WERI-Rb-1 (cell line): Measurements from ENCODE around the gene SCN4B.

Experiments used
- DNase-seq: peaks from one replicate; pipeline ENCODE4 v3.0.0-alpha.2; 2020
- H3K27ac ChIP-seq: fragments of 250-450 bp; sonication (Bioruptor Pico); 2 replicates; pipeline ENCODE4 v1.5.1; 2020; ENCODE audit warnings: mild to moderate bottlenecking, moderate library complexity
- H3K27me3 ChIP-seq: fragments of 250-450 bp; sonication (Bioruptor Pico); 2 replicates; pipeline ENCODE4 v1.5.1; 2021; ENCODE audit warnings: mild to moderate bottlenecking, low read depth, moderate library complexity; ENCODE audit not compliant: insufficient read depth, severe bottlenecking
- H3K36me3 ChIP-seq: fragments of 250-450 bp; sonication (Bioruptor Pico); 2 replicates; pipeline ENCODE4 v1.5.1; 2020; ENCODE audit warnings: mild to moderate bottlenecking, moderate library complexity
- H3K4me3 ChIP-seq: 2 replicates; pipeline ENCODE4 v1.5.1; 2011; ENCODE audit warnings: low read depth, mild to moderate bottlenecking, control low read depth, low read length
- H3K9me3 ChIP-seq: fragments of 250-450 bp; sonication (Bioruptor Pico); 2 replicates; pipeline ENCODE4 v1.5.1; 2021; ENCODE audit warnings: mild to moderate bottlenecking, moderate library complexity; ENCODE audit not compliant: severe bottlenecking
- TF ChIP-seq, protein P1 (sequence below): IDR thresholded peaks from 2 replicates; pipeline ENCODE4 v1.5.1; 2011; ENCODE audit warnings: low read depth, mild to moderate bottlenecking, control low read depth, inconsistent platforms, low read length

Gene SCN4B

DNA sequence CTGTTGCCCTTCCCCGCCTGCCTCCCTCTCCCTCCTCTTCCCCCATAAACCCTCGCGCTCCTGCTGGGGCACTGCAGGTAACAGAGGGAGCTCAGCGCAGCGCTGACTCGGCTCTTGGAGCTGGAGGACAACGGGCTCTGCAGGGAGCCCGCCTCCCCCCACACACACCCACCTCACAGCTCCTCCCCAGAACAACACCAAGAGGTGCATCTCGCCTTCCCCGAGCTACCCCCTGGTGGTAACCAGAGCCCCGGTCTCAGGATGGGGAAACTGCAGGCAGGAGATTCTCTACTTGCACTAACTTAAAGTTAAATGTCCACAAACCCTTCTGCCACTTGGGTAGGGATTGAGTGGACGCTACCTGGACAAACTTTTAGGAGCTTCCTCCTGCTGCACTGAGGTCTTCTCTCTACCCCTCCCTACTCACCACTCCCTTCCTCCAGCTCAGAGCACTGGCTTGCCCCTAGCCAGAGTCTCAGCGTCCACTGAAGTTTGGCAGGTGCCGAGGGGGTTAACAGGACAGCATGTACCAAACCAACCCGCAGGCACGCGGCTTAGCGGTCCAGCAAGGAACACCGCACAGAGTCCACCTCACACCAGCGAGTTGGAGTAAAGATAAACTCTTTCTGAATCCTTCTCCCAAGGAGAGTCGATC lies 4.0 kb upstream of the SCN4B start:
- no peaks in the 10 kb centered on the region for H3K36me3 ChIP-seq
- TF ChIP-seq, protein P1, sequence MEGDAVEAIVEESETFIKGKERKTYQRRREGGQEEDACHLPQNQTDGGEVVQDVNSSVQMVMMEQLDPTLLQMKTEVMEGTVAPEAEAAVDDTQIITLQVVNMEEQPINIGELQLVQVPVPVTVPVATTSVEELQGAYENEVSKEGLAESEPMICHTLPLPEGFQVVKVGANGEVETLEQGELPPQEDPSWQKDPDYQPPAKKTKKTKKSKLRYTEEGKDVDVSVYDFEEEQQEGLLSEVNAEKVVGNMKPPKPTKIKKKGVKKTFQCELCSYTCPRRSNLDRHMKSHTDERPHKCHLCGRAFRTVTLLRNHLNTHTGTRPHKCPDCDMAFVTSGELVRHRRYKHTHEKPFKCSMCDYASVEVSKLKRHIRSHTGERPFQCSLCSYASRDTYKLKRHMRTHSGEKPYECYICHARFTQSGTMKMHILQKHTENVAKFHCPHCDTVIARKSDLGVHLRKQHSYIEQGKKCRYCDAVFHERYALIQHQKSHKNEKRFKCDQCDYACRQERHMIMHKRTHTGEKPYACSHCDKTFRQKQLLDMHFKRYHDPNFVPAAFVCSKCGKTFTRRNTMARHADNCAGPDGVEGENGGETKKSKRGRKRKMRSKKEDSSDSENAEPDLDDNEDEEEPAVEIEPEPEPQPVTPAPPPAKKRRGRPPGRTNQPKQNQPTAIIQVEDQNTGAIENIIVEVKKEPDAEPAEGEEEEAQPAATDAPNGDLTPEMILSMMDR: no peak
- H3K27ac ChIP-seq: no peak overlapping the region
- no peak overlapping the region for H3K4me3 ChIP-seq
- DNase-seq: peak; percentile 68
- no peaks in the 10 kb centered on the region for H3K27me3 ChIP-seq
- no peaks in the 10 kb centered on the region for H3K9me3 ChIP-seq

DNA sequence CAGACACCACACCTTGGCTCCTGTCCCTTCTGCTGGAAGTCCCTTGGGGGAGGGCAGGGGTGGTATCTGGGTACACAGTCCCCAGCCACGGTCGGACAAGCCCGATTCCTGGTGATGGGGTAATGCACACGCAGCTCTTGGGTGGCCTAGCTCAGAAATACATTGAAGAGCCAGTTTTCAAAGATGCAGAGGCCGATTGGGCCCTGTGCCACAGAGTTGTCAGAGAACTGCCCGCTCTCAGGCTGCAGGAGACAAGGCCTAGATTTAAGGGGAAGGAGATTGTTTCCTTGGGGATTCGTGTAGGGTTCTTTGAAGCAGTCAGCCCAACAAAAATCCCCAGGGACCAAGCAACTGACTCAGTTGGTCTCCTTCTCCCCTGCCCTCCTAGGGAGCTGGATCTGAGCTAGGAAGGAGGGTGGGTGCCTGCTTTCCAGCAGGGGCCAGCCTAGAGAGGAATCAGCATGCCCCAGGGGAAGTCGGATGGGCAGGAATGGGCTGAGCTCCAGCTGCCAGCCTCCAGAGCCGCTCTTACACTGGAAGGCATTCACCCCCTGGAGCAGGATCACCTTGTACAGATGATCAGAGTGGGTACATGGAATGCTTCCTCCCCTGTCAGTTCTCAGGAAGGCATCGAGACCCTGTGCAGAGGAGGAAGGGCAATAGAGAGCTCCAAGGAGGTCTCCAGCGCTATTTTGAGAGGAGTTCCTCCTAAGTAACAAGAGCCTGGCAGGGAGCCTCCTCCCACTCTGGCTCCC lies 3.3 kb upstream of the SCN4B start:
- no peaks in the 10 kb centered on the region for H3K9me3 ChIP-seq
- no peak for DNase-seq
- H3K27me3 ChIP-seq: no peaks in the 10 kb centered on the region
- no peak overlapping the region for H3K4me3 ChIP-seq
- TF ChIP-seq, protein P1: no peak
- H3K36me3 ChIP-seq: no peaks in the 10 kb centered on the region
- H3K27ac ChIP-seq: no peak overlapping the region

DNA sequence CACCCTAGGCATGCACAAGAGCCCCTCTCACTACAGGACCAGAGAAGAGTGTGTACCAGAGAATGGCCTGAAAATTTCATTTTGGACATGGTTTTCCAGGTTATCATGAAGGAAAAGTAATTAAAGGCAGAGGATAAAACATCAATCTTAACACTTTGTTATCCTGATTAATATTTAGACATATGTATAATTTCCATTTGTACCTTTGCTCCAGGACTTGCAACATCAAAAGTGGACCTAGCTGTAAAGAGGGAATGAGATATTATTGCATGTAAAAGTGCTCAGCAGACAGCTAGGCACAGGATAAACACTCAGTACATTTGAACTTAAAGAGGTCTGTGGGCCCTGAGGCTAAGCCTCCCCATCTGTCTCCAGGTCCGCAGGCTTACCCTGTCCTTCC lies 2.0 kb upstream of the SCN4B start:
- no peaks in the 10 kb centered on the region for H3K27me3 ChIP-seq
- no peaks in the 10 kb centered on the region for H3K36me3 ChIP-seq
- peak overlapping the region; percentile 35 for H3K27ac ChIP-seq
- DNase-seq: peak; percentile 72
- TF ChIP-seq, protein P1: no peak
- no peaks in the 10 kb centered on the region for H3K9me3 ChIP-seq
- no peak overlapping the region for H3K4me3 ChIP-seq

DNA sequence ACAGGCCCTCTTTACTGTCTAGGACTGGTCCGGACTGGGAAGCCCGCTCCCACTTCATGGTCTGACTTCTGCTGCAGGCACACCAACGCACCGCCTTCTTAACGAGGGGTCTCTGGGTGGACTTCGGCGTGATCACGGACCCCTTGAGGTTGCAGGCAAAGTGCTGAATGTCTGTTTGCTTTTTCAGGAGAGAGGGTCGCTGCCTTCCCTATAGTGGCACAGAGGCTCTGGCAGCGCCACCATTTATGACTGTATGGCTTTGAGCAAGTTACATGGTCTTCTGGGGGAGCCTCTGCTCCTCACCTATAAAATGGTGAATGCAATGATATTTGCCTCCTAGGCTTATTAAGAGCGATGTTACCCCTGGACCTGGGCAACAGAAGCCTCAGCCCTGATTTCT lies 1.4 kb upstream of the SCN4B start:
- Histone ChIP-seq H3K27ac (peak overlapping the region; percentile 35), H3K36me3 (no peaks in the 10 kb centered on the region), H3K27me3 (no peaks in the 10 kb centered on the region), H3K9me3 (no peaks in the 10 kb centered on the region), H3K4me3 (no peak overlapping the region)
- DNase-seq: no peak
- TF ChIP-seq, protein P1: no peak

DNA sequence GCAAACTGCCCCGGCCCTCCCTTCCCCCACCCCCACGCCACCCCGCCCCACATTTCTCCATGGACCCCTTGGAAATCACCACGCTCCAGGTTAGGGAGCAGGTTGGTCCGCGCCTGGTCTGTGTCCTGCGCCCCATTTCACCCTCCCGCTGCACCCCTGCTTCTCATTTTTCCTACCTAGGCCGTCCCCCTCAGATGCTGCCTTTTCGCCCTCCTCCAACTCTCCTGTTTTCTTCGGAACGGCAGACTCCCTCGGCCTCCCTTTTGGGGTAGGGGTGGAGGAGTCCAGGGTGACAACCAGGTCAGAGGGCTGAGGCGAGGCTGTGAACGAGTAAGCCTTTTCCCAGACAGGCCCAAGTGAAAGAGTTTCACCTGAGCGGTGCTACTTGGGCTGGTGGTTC lies 893 bp upstream of the SCN4B start:
- no peak overlapping the region for H3K27ac ChIP-seq
- no peak for DNase-seq
- no peaks in the 10 kb centered on the region for H3K9me3 ChIP-seq
- no peaks in the 10 kb centered on the region for H3K27me3 ChIP-seq
- no peaks in the 10 kb centered on the region for H3K36me3 ChIP-seq
- H3K4me3 ChIP-seq: peak overlapping the region; percentile 49; the same call in 1 of the 2 replicates
- TF ChIP-seq, protein P1: no peak
